ENCODE measurements around the gene DBH. TPM values are rescaled to one million over a fixed set of nuclear protein-coding genes. Genes with fewer than 3 reads are reported as not detected.

Gene DBH
- total and polyA plus RNA-seq, 2 donors (not counting 3 experiments of a cell fraction or from before 2014, with no cell fraction given) = not detected

DNA sequence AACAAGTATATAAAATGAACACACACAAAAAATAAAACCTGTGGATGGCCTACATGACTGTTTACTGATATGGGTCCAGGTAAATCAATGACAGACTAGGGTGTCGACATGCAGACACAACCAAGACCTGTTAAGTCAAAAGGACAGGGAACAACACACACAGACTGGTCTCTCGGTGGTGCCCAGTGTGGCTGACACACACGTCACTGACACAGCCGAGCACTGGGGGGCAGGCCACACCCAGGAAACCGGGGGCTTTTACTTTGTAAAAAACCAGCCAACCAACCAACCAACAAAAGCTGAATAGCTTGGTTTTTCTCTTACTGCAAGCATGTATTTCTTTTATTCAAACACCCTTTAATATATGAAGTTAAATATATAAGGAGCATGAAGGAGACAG, 31.9 kb upstream of the DBH start:
- intact Hi-C loops (cut with micrococcal nuclease) = no loop called here
- ChIA-PET CTCF (no interaction called here), POLR2A (no interaction called here)
- no peaks in the 10 kb centered on the region for H3K9me3 ChIP-seq (replicated peaks; ENCODE audit: control insufficient read depth, insufficient read depth, low read length)
- dilution Hi-C loops (cut with MboI; ENCODE audit: extremely low pct_ligation_motif_present, low sequenced_read_pairs) = no loop called here
- TF ChIP-seq POLR2AphosphoS5 (IDR thresholded peaks at IDR 0.05; ENCODE audit: insufficient read depth, low read depth, low read length) (no peak), GATA2 (IDR thresholded peaks at IDR 0.05; ENCODE audit: insufficient read depth, insufficient read length, low read depth, low read length) (no peak), POLR2A (IDR thresholded peaks at IDR 0.05; ENCODE audit: low read depth, low read length) (no peak), EZH2 (IDR thresholded peaks at IDR 0.05; ENCODE audit: borderline replicate concordance, low read depth, low read length, severe bottlenecking) (no peak), MYC (IDR thresholded peaks at IDR 0.05; ENCODE audit: low read depth, low read length) (no peak), FOS (IDR thresholded peaks at IDR 0.05; ENCODE audit: borderline replicate concordance, insufficient read depth, low read length) (no peak), JUN (IDR thresholded peaks at IDR 0.05; ENCODE audit: borderline replicate concordance, insufficient read depth, insufficient read length, low read depth) (no peak)
- TF ChIP-seq, protein P1, sequence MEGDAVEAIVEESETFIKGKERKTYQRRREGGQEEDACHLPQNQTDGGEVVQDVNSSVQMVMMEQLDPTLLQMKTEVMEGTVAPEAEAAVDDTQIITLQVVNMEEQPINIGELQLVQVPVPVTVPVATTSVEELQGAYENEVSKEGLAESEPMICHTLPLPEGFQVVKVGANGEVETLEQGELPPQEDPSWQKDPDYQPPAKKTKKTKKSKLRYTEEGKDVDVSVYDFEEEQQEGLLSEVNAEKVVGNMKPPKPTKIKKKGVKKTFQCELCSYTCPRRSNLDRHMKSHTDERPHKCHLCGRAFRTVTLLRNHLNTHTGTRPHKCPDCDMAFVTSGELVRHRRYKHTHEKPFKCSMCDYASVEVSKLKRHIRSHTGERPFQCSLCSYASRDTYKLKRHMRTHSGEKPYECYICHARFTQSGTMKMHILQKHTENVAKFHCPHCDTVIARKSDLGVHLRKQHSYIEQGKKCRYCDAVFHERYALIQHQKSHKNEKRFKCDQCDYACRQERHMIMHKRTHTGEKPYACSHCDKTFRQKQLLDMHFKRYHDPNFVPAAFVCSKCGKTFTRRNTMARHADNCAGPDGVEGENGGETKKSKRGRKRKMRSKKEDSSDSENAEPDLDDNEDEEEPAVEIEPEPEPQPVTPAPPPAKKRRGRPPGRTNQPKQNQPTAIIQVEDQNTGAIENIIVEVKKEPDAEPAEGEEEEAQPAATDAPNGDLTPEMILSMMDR (IDR thresholded peaks at IDR 0.05; ENCODE audit: extremely low read depth in 1 of 2, insufficient read depth in 1 of 2, low read depth in 1 of 2, low read length in 2 of 2) = no peak
- TF ChIP-seq, protein P2, sequence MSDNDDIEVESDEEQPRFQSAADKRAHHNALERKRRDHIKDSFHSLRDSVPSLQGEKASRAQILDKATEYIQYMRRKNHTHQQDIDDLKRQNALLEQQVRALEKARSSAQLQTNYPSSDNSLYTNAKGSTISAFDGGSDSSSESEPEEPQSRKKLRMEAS (IDR thresholded peaks at IDR 0.05; ENCODE audit: insufficient read depth, insufficient read length) = no peak
- no peak overlapping the region for H3K27ac ChIP-seq (ENCODE audit: insufficient read depth, low read depth, low read length)
- no TSS peak for BruUV-seq (replicated peaks)
- no peak overlapping the region for H3K4me3 ChIP-seq (replicated peaks in 1 of 3; ENCODE audit: insufficient read depth in 1 of 3, low read depth in 1 of 3, low read length in 3 of 3)
- H3K4me1 ChIP-seq (ENCODE audit: control insufficient read depth, extremely low read depth, insufficient read depth, low read length) = no peaks in the 10 kb centered on the region
- DNase-seq (ENCODE audit: low read depth, low spot score) = no peak
- peaks cover 0 to 3% of the 10 kb centered on the region in 2 experiments for H3K27me3 ChIP-seq (ENCODE audit: control insufficient read depth in 2 of 2, insufficient read depth in 2 of 2, low read length in 2 of 2)
- no peaks in the 10 kb centered on the region for H3K9me1 ChIP-seq (replicated peaks; ENCODE audit: control insufficient read depth, extremely low read depth, insufficient read depth, low read length)
- H3K36me3 ChIP-seq (ENCODE audit: control insufficient read depth in 2 of 2, extremely low read depth in 1 of 2, insufficient read depth in 2 of 2, low read length in 2 of 2) = no peaks in the 10 kb centered on the region
- no peak for FAIRE-seq
- no peak overlapping the region for H3K9ac ChIP-seq (replicated peaks; ENCODE audit: extremely low read depth, insufficient read depth, low read length)
- H3K4me2 ChIP-seq (ENCODE audit: insufficient read depth, low read length) = no peak overlapping the region
- no peaks in the 10 kb centered on the region for H4K20me1 ChIP-seq (replicated peaks; ENCODE audit: control insufficient read depth, extremely low read depth, insufficient read depth, low read length)
- no peaks in the 10 kb centered on the region for H3K79me2 ChIP-seq (ENCODE audit: control insufficient read depth, insufficient read depth, low read length)
- no peak overlapping the region for H2AFZ ChIP-seq (ENCODE audit: low read depth, low read length)

Data from endothelial cell of umbilical vein (primary cell).